ENCODE results near the gene TLE3. TPM values are rescaled to one million over a fixed set of nuclear protein-coding genes. Genes with fewer than 3 reads are reported as not detected.

The TLE3 gene
- total and polyA plus RNA-seq, 7 experiments from 2014 or later, result 15.2 to 183 (median 117) TPM

DNA sequence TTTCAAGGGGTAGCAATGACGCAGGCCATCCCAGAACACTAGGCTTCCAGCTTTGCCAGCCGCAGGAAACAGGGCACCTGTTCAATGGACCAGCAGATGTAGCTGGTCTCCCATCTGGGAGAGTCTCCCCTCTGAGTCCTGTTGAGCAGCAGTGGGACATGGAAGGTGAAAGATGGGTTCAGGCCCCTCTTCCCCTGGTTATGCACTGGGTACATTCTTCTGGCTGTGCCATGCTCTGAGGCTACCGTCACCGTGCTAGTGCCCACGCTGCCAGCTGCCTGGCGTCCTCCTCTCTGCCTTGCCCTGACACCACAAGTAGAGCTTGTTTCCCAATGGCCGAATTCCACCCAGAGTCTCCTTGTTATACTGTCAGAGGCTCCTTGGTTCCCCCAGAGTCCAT lies 63.1 kb downstream of the TLE3 start:
- ChIA-PET CTCF (no interaction called here), POLR2A (no interaction called here)
- Histone ChIP-seq H3K36me3 (ENCODE audit: control insufficient read depth in 2 of 3, insufficient read depth in 3 of 3, low read length in 3 of 3) (no peaks in the 10 kb centered on the region), H3K9me3 (ENCODE audit: control insufficient read depth in 2 of 3, low read length in 3 of 3) (no peaks in the 10 kb centered on the region), H3K27ac (ENCODE audit: low read depth, low read length) (no peak overlapping the region), H3K4me3 (ENCODE audit: low read length) (no peak overlapping the region), H3K4me1 (ENCODE audit: control insufficient read depth in 2 of 2, insufficient read depth in 2 of 2, low read length in 2 of 2) (no peaks in the 10 kb centered on the region), H3K27me3 (ENCODE audit: control insufficient read depth in 2 of 2, insufficient read depth in 2 of 2, low read length in 2 of 2) (no peaks in the 10 kb centered on the region)
- H3K4me1 Mint-ChIP-seq, result peaks cover 0 to 4% (median 0%) of the 10 kb centered on the region in 7 donors
- H3K36me3 Mint-ChIP-seq, result peaks cover 0 to 5% (median 0%) of the 10 kb centered on the region in 5 donors
- H3K27me3 Mint-ChIP-seq, result peaks cover 0 to 18% (median 0%) of the 10 kb centered on the region in 5 donors
- intact Hi-C loops (cut with micrococcal nuclease), result no loop called here
- ATAC-seq (no peak), DNase-seq (no peak)
- no peak overlapping the region for H3K4me3 Mint-ChIP-seq
- no peak overlapping the region for H3K27ac Mint-ChIP-seq
- no peaks in the 10 kb centered on the region for H3K9me3 Mint-ChIP-seq

DNA sequence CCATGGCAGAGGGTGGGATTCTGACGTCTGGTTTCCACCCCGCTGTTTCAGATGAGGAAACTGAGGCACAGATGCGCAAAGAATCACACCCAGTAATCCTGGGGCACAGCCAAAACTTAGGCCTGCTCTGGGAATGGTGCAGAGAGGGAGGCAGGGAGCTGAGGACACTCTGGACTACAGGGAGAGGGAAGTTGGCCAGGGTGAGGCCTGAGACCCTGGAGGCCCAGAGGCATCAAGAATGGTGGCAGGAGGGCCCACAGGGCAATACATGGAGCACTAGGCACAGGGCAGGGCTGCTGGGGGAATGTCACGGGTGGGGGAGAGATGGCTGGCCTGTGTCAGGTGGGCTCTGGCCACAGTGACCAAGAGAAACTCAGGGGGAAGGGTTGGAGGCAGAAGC lies 63.6 kb downstream of the TLE3 start:
- CTCF ChIA-PET, result no interaction called here
- no peak overlapping the region for H3K4me3 Mint-ChIP-seq
- no peak overlapping the region for H3K27ac Mint-ChIP-seq
- peaks cover 0 to 16% (median 0%) of the 10 kb centered on the region in 5 donors for H3K27me3 Mint-ChIP-seq
- Histone ChIP-seq H3K36me3 (ENCODE audit: control insufficient read depth in 2 of 3, insufficient read depth in 3 of 3, low read length in 3 of 3) (no peaks in the 10 kb centered on the region), H3K4me3 (ENCODE audit: low read length) (no peak overlapping the region), H3K9me3 (ENCODE audit: control insufficient read depth in 2 of 3, low read length in 3 of 3) (no peaks in the 10 kb centered on the region), H3K4me1 (ENCODE audit: control insufficient read depth in 2 of 2, insufficient read depth in 2 of 2, low read length in 2 of 2) (no peaks in the 10 kb centered on the region), H3K27me3 (ENCODE audit: control insufficient read depth in 2 of 2, insufficient read depth in 2 of 2, low read length in 2 of 2) (no peaks in the 10 kb centered on the region), H3K27ac (ENCODE audit: low read depth, low read length) (no peak overlapping the region)
- intact Hi-C loops (cut with micrococcal nuclease), result no loop called here
- POLR2A ChIA-PET, result no interaction called here
- H3K9me3 Mint-ChIP-seq, result no peaks in the 10 kb centered on the region
- DNase-seq, result no peak
- peaks cover 0 to 5% (median 0%) of the 10 kb centered on the region in 5 donors for H3K36me3 Mint-ChIP-seq
- H3K4me1 Mint-ChIP-seq, result peaks cover 0 to 4% (median 0%) of the 10 kb centered on the region in 7 donors
- no peak for ATAC-seq

DNA sequence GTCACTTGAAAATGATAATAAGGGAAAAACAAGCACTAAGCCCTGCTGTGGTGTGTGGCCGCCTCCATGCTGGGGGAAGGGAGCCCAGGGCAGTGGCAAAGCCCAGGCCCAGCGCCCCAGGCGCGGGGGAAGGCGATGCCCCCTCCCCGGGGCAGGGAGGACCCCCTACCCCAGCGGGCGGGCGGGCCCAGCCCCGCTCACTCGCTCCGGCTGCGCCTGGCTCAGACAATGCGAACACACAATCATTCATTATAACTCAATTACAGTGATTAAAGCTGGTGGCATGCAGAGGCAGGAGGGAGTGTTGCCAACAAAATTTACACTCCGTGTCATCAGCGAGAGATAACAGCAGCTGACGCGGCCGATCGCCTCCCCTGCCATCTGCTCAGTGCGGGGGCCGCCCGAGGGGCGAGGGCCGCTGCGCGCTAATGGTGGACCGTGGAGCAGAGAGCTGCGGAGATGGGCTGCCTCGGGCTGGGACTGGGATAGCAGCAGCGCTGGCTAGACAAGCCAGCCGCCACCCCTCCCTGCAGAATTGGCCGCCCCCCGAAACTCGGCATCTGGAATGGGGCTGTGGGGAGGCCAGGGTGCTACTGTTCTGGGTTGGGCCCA lies 64.1 kb downstream of the TLE3 start:
- ATAC-seq (no peak), DNase-seq (no peak)
- no peak overlapping the region for H3K4me3 ChIP-seq (ENCODE audit: low read length)
- no peak overlapping the region for H3K27ac Mint-ChIP-seq
- no peak overlapping the region for H3K4me3 Mint-ChIP-seq
- intact Hi-C loops (cut with micrococcal nuclease), result no loop called here
- ChIA-PET CTCF (no interaction called here), POLR2A (no interaction called here)
- no peaks in the 10 kb centered on the region for H3K36me3 ChIP-seq (ENCODE audit: control insufficient read depth in 2 of 3, insufficient read depth in 3 of 3, low read length in 3 of 3)
- H3K4me1 Mint-ChIP-seq, result peaks cover 0 to 4% (median 0%) of the 10 kb centered on the region in 7 donors
- H3K27me3 ChIP-seq (ENCODE audit: control insufficient read depth in 2 of 2, insufficient read depth in 2 of 2, low read length in 2 of 2), result no peaks in the 10 kb centered on the region
- no peaks in the 10 kb centered on the region for H3K4me1 ChIP-seq (ENCODE audit: control insufficient read depth in 2 of 2, insufficient read depth in 2 of 2, low read length in 2 of 2)
- no peak overlapping the region for H3K27ac ChIP-seq (ENCODE audit: low read depth, low read length)
- no peaks in the 10 kb centered on the region for H3K9me3 ChIP-seq (ENCODE audit: control insufficient read depth in 2 of 3, low read length in 3 of 3)
- H3K36me3 Mint-ChIP-seq, result peaks cover 0 to 5% (median 0%) of the 10 kb centered on the region in 5 donors
- peaks cover 0 to 13% (median 0%) of the 10 kb centered on the region in 5 donors for H3K27me3 Mint-ChIP-seq
- H3K9me3 Mint-ChIP-seq, result no peaks in the 10 kb centered on the region

DNA sequence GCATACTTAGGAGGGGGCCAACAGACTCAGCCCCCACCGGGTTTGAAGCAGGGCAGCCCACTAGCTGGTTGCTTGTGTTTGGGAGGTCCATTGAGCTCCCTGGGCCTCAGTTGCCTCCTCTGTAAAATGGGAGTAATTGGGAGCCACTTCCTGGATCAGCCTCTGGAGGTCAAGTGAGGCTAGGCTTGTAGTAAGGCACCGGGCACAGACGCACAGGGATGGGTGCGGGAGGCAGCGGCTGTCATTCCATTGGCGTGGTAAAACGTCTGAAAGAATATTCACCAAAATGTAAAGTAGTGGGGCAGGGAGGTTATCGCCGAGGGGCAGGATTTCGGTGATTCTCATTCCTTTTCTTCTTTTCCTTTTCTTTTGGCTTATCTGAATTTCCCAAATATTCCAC lies 64.6 kb downstream of the TLE3 start:
- ATAC-seq, result no peak
- Mint-ChIP-seq H3K4me1 (peaks cover 0 to 4% (median 0%) of the 10 kb centered on the region in 7 donors), H3K27me3 (peaks cover 0 to 12% (median 0%) of the 10 kb centered on the region in 5 donors), H3K4me3 (no peak overlapping the region), H3K9me3 (no peaks in the 10 kb centered on the region), H3K36me3 (peaks cover 0 to 5% (median 0%) of the 10 kb centered on the region in 5 donors), H3K27ac (no peak overlapping the region)
- Histone ChIP-seq H3K4me1 (ENCODE audit: control insufficient read depth in 2 of 2, insufficient read depth in 2 of 2, low read length in 2 of 2) (no peaks in the 10 kb centered on the region), H3K36me3 (ENCODE audit: control insufficient read depth in 2 of 3, insufficient read depth in 3 of 3, low read length in 3 of 3) (no peaks in the 10 kb centered on the region), H3K27ac (ENCODE audit: low read depth, low read length) (no peak overlapping the region), H3K9me3 (ENCODE audit: control insufficient read depth in 2 of 3, low read length in 3 of 3) (no peaks in the 10 kb centered on the region), H3K4me3 (ENCODE audit: low read length) (no peak overlapping the region), H3K27me3 (ENCODE audit: control insufficient read depth in 2 of 2, insufficient read depth in 2 of 2, low read length in 2 of 2) (no peaks in the 10 kb centered on the region)
- ChIA-PET POLR2A (no interaction called here), CTCF (no interaction called here)
- intact Hi-C loops (cut with micrococcal nuclease), result no loop called here
- DNase-seq, result no peak

DNA sequence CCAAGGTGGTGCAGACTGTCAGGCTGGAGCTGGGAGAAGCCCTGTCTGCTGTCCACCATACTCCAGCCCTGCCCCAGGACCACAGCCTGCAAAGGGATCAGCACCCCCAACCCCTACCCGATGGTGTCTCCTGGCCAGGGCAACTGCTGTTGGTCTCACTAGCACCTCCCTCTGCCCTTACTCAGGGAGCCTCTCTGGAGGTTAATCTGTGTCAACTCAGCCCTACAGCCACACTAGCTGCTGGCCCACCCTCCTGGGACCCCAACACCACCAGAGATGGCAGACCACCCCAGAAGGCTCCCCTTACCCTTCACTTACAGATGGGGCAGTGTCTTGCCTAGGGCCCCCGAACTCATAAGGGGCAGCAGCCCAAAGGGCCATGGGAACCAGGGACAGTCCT lies 65.2 kb downstream of the TLE3 start:
- intact Hi-C loops (cut with micrococcal nuclease), result no loop called here
- no peak for ATAC-seq
- H3K27me3 Mint-ChIP-seq, result peaks cover 0 to 12% (median 0%) of the 10 kb centered on the region in 5 donors
- ChIA-PET POLR2A (no interaction called here), CTCF (no interaction called here)
- no peaks in the 10 kb centered on the region for H3K4me1 ChIP-seq (ENCODE audit: control insufficient read depth in 2 of 2, insufficient read depth in 2 of 2, low read length in 2 of 2)
- DNase-seq, result no peak
- no peaks in the 10 kb centered on the region for H3K36me3 ChIP-seq (ENCODE audit: control insufficient read depth in 2 of 3, insufficient read depth in 3 of 3, low read length in 3 of 3)
- H3K9me3 ChIP-seq (ENCODE audit: control insufficient read depth in 2 of 3, low read length in 3 of 3), result no peaks in the 10 kb centered on the region
- no peak overlapping the region for H3K27ac Mint-ChIP-seq
- no peak overlapping the region for H3K4me3 Mint-ChIP-seq
- H3K36me3 Mint-ChIP-seq, result peaks cover 0 to 5% (median 0%) of the 10 kb centered on the region in 5 donors
- no peak overlapping the region for H3K27ac ChIP-seq (ENCODE audit: low read depth, low read length)
- no peak overlapping the region for H3K4me3 ChIP-seq (ENCODE audit: low read length)
- H3K27me3 ChIP-seq (ENCODE audit: control insufficient read depth in 2 of 2, insufficient read depth in 2 of 2, low read length in 2 of 2), result no peaks in the 10 kb centered on the region
- H3K9me3 Mint-ChIP-seq, result no peaks in the 10 kb centered on the region
- H3K4me1 Mint-ChIP-seq, result peaks cover 0 to 4% (median 0%) of the 10 kb centered on the region in 7 donors

DNA sequence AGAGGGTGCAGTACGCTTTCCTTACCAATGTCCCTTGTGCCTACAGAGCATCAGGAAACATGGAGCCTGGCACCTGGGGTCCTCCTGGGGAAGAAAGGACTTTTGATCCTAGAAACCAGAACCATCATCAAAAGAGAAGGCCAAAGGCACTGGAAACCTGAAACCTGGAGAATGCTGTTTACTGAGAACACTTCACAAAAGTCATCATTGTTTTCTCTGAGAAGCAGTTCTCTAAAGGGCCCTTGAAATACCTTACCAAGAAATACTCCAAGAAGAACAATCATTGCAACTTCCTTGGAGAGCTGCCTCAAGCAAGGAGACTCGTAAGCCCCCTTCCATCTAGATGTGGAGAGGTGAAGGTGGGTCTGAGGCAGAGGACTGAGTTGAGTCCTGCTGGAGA lies 66.0 kb downstream of the TLE3 start:
- no peaks in the 10 kb centered on the region for H3K4me1 ChIP-seq (ENCODE audit: control insufficient read depth in 2 of 2, insufficient read depth in 2 of 2, low read length in 2 of 2)
- no peaks in the 10 kb centered on the region for H3K9me3 ChIP-seq (ENCODE audit: control insufficient read depth in 2 of 3, low read length in 3 of 3)
- intact Hi-C loops (cut with micrococcal nuclease), result no loop called here
- no peak overlapping the region for H3K4me3 ChIP-seq (ENCODE audit: low read length)
- H3K27ac Mint-ChIP-seq, result no peak overlapping the region
- ChIA-PET CTCF (interaction anchor here (0.6 kb wide), 1 partner anchor 553 kb away, joined by 4 read pairs; no protein-coding TSS in a partner anchor), POLR2A (no interaction called here)
- no peak overlapping the region for H3K4me3 Mint-ChIP-seq
- DNase-seq (no peak), ATAC-seq (no peak)
- H3K9me3 Mint-ChIP-seq, result no peaks in the 10 kb centered on the region
- H3K27me3 ChIP-seq (ENCODE audit: control insufficient read depth in 2 of 2, insufficient read depth in 2 of 2, low read length in 2 of 2), result no peaks in the 10 kb centered on the region
- H3K27me3 Mint-ChIP-seq, result peaks cover 0 to 6% (median 0%) of the 10 kb centered on the region in 5 donors
- peaks cover 0 to 4% (median 0%) of the 10 kb centered on the region in 7 donors for H3K4me1 Mint-ChIP-seq
- H3K27ac ChIP-seq (ENCODE audit: low read depth, low read length), result no peak overlapping the region
- no peaks in the 10 kb centered on the region for H3K36me3 ChIP-seq (ENCODE audit: control insufficient read depth in 2 of 3, insufficient read depth in 3 of 3, low read length in 3 of 3)
- H3K36me3 Mint-ChIP-seq, result peaks cover 0 to 5% (median 0%) of the 10 kb centered on the region in 5 donors

DNA sequence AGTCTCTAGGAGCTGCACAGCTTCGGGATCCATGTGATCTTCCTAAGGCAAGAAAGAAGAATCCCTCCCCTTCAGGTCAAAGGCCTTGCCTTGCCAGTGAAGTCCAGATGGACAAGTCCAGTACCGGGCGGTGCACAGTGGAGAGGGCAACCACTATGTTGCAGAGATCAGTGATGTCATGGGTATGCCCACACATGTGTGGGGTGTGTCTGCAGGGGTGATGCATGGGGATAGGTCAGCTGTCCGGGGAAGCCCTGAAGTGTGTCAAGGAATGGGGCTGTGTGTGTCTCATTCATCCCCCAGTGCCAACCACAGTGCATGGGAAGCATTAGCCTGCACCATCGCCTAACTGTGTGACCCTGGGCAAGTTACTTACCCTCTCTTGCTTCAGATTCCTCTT lies 66.5 kb downstream of the TLE3 start:
- H3K27me3 ChIP-seq (ENCODE audit: control insufficient read depth in 2 of 2, insufficient read depth in 2 of 2, low read length in 2 of 2), result no peaks in the 10 kb centered on the region
- no peak overlapping the region for H3K27ac Mint-ChIP-seq
- no peak overlapping the region for H3K4me3 ChIP-seq (ENCODE audit: low read length)
- H3K9me3 Mint-ChIP-seq, result no peaks in the 10 kb centered on the region
- no peaks in the 10 kb centered on the region for H3K9me3 ChIP-seq (ENCODE audit: control insufficient read depth in 2 of 3, low read length in 3 of 3)
- H3K4me1 ChIP-seq (ENCODE audit: control insufficient read depth in 2 of 2, insufficient read depth in 2 of 2, low read length in 2 of 2), result no peaks in the 10 kb centered on the region
- DNase-seq (no peak), ATAC-seq (no peak)
- H3K27me3 Mint-ChIP-seq, result peaks cover 0 to 6% (median 0%) of the 10 kb centered on the region in 5 donors
- no peak overlapping the region for H3K27ac ChIP-seq (ENCODE audit: low read depth, low read length)
- POLR2A ChIA-PET, result no interaction called here
- H3K4me3 Mint-ChIP-seq, result no peak overlapping the region
- peaks cover 0 to 5% (median 0%) of the 10 kb centered on the region in 5 donors for H3K36me3 Mint-ChIP-seq
- CTCF ChIA-PET, result interaction anchor here (0.6 kb wide), 1 partner anchor 553 kb away, joined by 4 read pairs; no protein-coding TSS in a partner anchor
- no peaks in the 10 kb centered on the region for H3K36me3 ChIP-seq (ENCODE audit: control insufficient read depth in 2 of 3, insufficient read depth in 3 of 3, low read length in 3 of 3)
- intact Hi-C loops (cut with micrococcal nuclease), result no loop called here
- H3K4me1 Mint-ChIP-seq, result peaks cover 0 to 4% (median 0%) of the 10 kb centered on the region in 7 donors

All from naive thymus-derived CD4-positive, alpha-beta T cell (primary cell).